BE2C (cell line): Measurements from ENCODE around the gene SDR42E2.

Experiments used
- DNase-seq: peaks from one replicate; pipeline ENCODE4 v3.0.0-alpha.2; 2020
- H3K27me3 ChIP-seq: fragments of 250-450 bp; sonication (Bioruptor Pico); 2 replicates; pipeline ENCODE4 v1.5.1; 2020; ENCODE audit warnings: mild to moderate bottlenecking
- H3K36me3 ChIP-seq: fragments of 250-450 bp; sonication (Bioruptor Pico); 2 replicates; pipeline ENCODE4 v1.5.1; 2020; ENCODE audit warnings: mild to moderate bottlenecking
- H3K4me1 ChIP-seq: fragments of 250-450 bp; sonication (Bioruptor Pico); 2 replicates; pipeline ENCODE4 v1.5.1; 2020
- H3K4me3 ChIP-seq: 2 replicates; pipeline ENCODE4 v1.5.1; 2011; ENCODE audit warnings: low read depth, low read length
- H3K9me3 ChIP-seq: fragments of 250-450 bp; sonication (Bioruptor Pico); 2 replicates; pipeline ENCODE4 v1.5.1; 2020
- CTCF ChIP-seq: IDR thresholded peaks from 2 replicates; pipeline ENCODE4 v1.5.1; 2012; ENCODE audit warnings: mild to moderate bottlenecking, low read depth, low read length

The SDR42E2 gene

GRCh38 chr16:22217890-22218730 lies 55.8 kb downstream of the SDR42E2 start:
- Histone ChIP-seq H3K36me3 (peaks cover 10% of the 10 kb centered on the region), H3K4me3 (no peak overlapping the region), H3K9me3 (no peaks in the 10 kb centered on the region), H3K27me3 (no peaks in the 10 kb centered on the region), H3K4me1 (no peaks in the 10 kb centered on the region)
- no peak for DNase-seq
- no peak for TF ChIP-seq CTCF

- peaks cover 10% of the 10 kb centered on the region for H3K36me3 ChIP-seq
- H3K27me3 ChIP-seq, result no peaks in the 10 kb centered on the region
- H3K4me3 ChIP-seq, result no peak overlapping the region
- DNase-seq, result no peak
- no peaks in the 10 kb centered on the region for H3K9me3 ChIP-seq
- no peaks in the 10 kb centered on the region for H3K4me1 ChIP-seq
- no peak for TF ChIP-seq CTCF
Observed at GRCh38 chr16:22219389-22220068, 57.2 kb downstream of the SDR42E2 start.

GRCh38 chr16:22220069-22220440 lies 57.7 kb downstream of the SDR42E2 start:
- Histone ChIP-seq H3K27me3 (no peaks in the 10 kb centered on the region), H3K4me1 (no peaks in the 10 kb centered on the region), H3K9me3 (no peaks in the 10 kb centered on the region), H3K36me3 (peaks cover 10% of the 10 kb centered on the region), H3K4me3 (no peak overlapping the region)
- TF ChIP-seq CTCF, result no peak
- no peak for DNase-seq

GRCh38 chr16:22220714-22221113 lies 58.4 kb downstream of the SDR42E2 start:
- no peaks in the 10 kb centered on the region for H3K4me1 ChIP-seq

GRCh38 chr16:22222006-22222405 lies 59.7 kb downstream of the SDR42E2 start:
- Histone ChIP-seq H3K9me3 (no peaks in the 10 kb centered on the region), H3K4me3 (no peak overlapping the region), H3K27me3 (no peaks in the 10 kb centered on the region), H3K36me3 (peaks cover 16% of the 10 kb centered on the region), H3K4me1 (no peaks in the 10 kb centered on the region)
- no peak for TF ChIP-seq CTCF
- no peak for DNase-seq

More at GRCh38 chr16:22220714-22221113, 58.4 kb downstream of the SDR42E2 start:
- Histone ChIP-seq H3K9me3 (no peaks in the 10 kb centered on the region), H3K4me3 (no peak overlapping the region), H3K27me3 (no peaks in the 10 kb centered on the region), H3K36me3 (peaks cover 14% of the 10 kb centered on the region)
- TF ChIP-seq CTCF, result no peak
- no peak for DNase-seq

- H3K27me3 ChIP-seq, result no peaks in the 10 kb centered on the region
- no peak overlapping the region for H3K4me3 ChIP-seq
- no peaks in the 10 kb centered on the region for H3K9me3 ChIP-seq
- no peak for TF ChIP-seq CTCF
- H3K36me3 ChIP-seq, result peaks cover 21% of the 10 kb centered on the region
- no peak for DNase-seq
- H3K4me1 ChIP-seq, result no peaks in the 10 kb centered on the region
Observed at GRCh38 chr16:22222998-22223397, 60.7 kb downstream of the SDR42E2 start.
